GM23338 (cell line): ENCODE data around the gene RCBTB1. TPM values are rescaled to one million over a fixed set of nuclear protein-coding genes. Genes with fewer than 3 reads are reported as not detected.

ENCODE experiments used
- ATAC-seq: fragments of 200-7000 bp; cut with Tn5 transposase; 3 replicates; pipeline ENCODE4 v1.9.1; 2020
- DNase-seq: peaks from one replicate; pipeline ENCODE4 v3.0.0-alpha.2; 2015; ENCODE audit warnings: low spot score
- H2AFZ ChIP-seq: fragments of 200-600 bp; sonication (generic); 2 replicates; pipeline ENCODE4 v1.8.0; 2016; ENCODE audit warnings: antibody characterized with exemption, mild to moderate bottlenecking, moderate library complexity
- H3F3A ChIP-seq: fragments of 200-600 bp; sonication (generic); replicated peaks from 2 replicates; pipeline ENCODE4 v1.8.0; 2017; ENCODE audit warnings: antibody characterized with exemption, mixed run types, low read depth
- H3K27ac ChIP-seq: fragments of 200-600 bp; sonication (generic); 2 replicates; pipeline ENCODE4 v1.6.1; 2016; ENCODE audit warnings: low read depth
- H3K27me3 ChIP-seq: fragments of 200-600 bp; sonication (generic); 2 replicates; pipeline ENCODE4 v1.8.0; 2016; ENCODE audit warnings: mild to moderate bottlenecking, mixed run types, moderate library complexity; ENCODE audit not compliant: insufficient read depth
- H3K36me3 ChIP-seq: fragments of 200-600 bp; sonication (generic); 2 replicates; pipeline ENCODE4 v1.8.0; 2016; ENCODE audit warnings: mild to moderate bottlenecking; ENCODE audit not compliant: insufficient read depth
- H3K4me1 ChIP-seq: fragments of 200-600 bp; sonication (generic); 2 replicates; pipeline ENCODE4 v1.8.0; 2016; ENCODE audit warnings: mild to moderate bottlenecking, moderate library complexity; ENCODE audit not compliant: insufficient read depth
- H3K4me2 ChIP-seq: fragments of 200-600 bp; sonication (generic); 2 replicates; pipeline ENCODE4 v1.7.1; 2017; ENCODE audit warnings: mixed run types
- H3K4me3 ChIP-seq: fragments of 200-600 bp; sonication (generic); 2 replicates; pipeline ENCODE4 v1.6.1; 2016; ENCODE audit warnings: mixed run types
- H3K79me2 ChIP-seq: fragments of 200-600 bp; sonication (generic); replicated peaks from 2 replicates; pipeline ENCODE4 v1.8.0; 2017; ENCODE audit warnings: mild to moderate bottlenecking; ENCODE audit not compliant: insufficient read depth
- H3K9me2 ChIP-seq: fragments of 200-600 bp; sonication (generic); 2 replicates; pipeline ENCODE4 v1.8.0; 2017; ENCODE audit not compliant: insufficient read depth
- H4K20me1 ChIP-seq: fragments of 200-600 bp; sonication (generic); replicated peaks from 2 replicates; pipeline ENCODE4 v1.8.0; 2017; ENCODE audit warnings: mild to moderate bottlenecking; ENCODE audit not compliant: insufficient read depth
- H3K27ac Mint-ChIP-seq: 2 replicates; pipeline ENCODE4 v1.8.0; 2020; ENCODE audit warnings: inconsistent platforms, mild to moderate bottlenecking, moderate library complexity, mixed read lengths
- H3K27me3 Mint-ChIP-seq: 3 replicates; pipeline ENCODE4 v1.8.0; 2022; ENCODE audit warnings: low read depth, mild to moderate bottlenecking, moderate library complexity, mixed read lengths, inconsistent platforms; ENCODE audit not compliant: insufficient read depth, poor library complexity
- H3K36me3 Mint-ChIP-seq: 3 replicates; pipeline ENCODE4 v1.8.0; 2021; ENCODE audit warnings: low read depth, mild to moderate bottlenecking, inconsistent platforms, moderate library complexity, mixed read lengths
- H3K4me1 Mint-ChIP-seq: 3 replicates; pipeline ENCODE4 v1.8.0; 2020; ENCODE audit warnings: mild to moderate bottlenecking, inconsistent platforms, mixed read lengths
- H3K4me3 Mint-ChIP-seq: 3 replicates; pipeline ENCODE4 v1.8.0; 2021; ENCODE audit warnings: moderate library complexity, mild to moderate bottlenecking, inconsistent platforms, mixed read lengths
- H3K9me3 Mint-ChIP-seq: 3 replicates; pipeline ENCODE4 v1.8.0; 2020; ENCODE audit warnings: moderate library complexity, mild to moderate bottlenecking, inconsistent platforms, mixed read lengths
- JUNB ChIP-seq: IDR thresholded peaks from one replicate; pipeline ENCODE4 v1.6.1; 2016; ENCODE audit warnings: antibody characterized with exemption; ENCODE audit not compliant: unreplicated experiment
- NANOG ChIP-seq: IDR thresholded peaks from 2 replicates; pipeline ENCODE4 v1.6.1; 2016; ENCODE audit warnings: antibody characterized with exemption, borderline replicate concordance
- POLR2AphosphoS5 ChIP-seq: IDR thresholded peaks from 2 replicates; pipeline ENCODE4 v1.6.1; 2016; ENCODE audit warnings: antibody characterized with exemption, low read depth
- ZNF331 ChIP-seq: fragments of 250-450 bp; sonication (Bioruptor Pico); IDR thresholded peaks from 2 replicates; pipeline ENCODE4 v1.5.0; 2020; ENCODE audit warnings: low read depth, mild to moderate bottlenecking, moderate library complexity
- polyA plus RNA-seq: library from polyadenylated mRNA; unstranded; fragments of >200 nt; fragmentation: Nextera tagmentation; extraction: Ambion mirVana; gene quantifications from 2 replicates; pipeline ENCODE4 v1.2.1, GENCODE V29; 2016
- total RNA-seq: library from RNA; depleted of rRNA; stranded (reverse); fragments of >200 nt; shearing (Covaris generic); gene quantifications from 2 replicates; pipeline ENCODE4 v1.2.3, GENCODE V29; 2014
- TF ChIP-seq, protein P1 (sequence below), 2 experiments: fragments of 200-600 bp in 1 of 2; sonication (generic) in 1 of 2; conservative IDR thresholded peaks; 2 replicates each; pipeline versions ENCODE4 v1.5.1 to v1.6.1; 2016 to 2017; ENCODE audit warnings: antibody characterized with exemption in 2 of 2, low read depth in 2 of 2, mild to moderate bottlenecking in 2 of 2, moderate library complexity in 1 of 2
- TF ChIP-seq, protein P2 (sequence below): IDR thresholded peaks from 2 replicates; pipeline ENCODE4 v1.6.1; 2016; ENCODE audit warnings: antibody characterized with exemption
- TF ChIP-seq, protein P3 (sequence below): fragments of 250-450 bp; sonication (Bioruptor Pico); IDR thresholded peaks from 2 replicates; pipeline ENCODE4 v1.5.0; 2020; ENCODE audit warnings: mild to moderate bottlenecking, moderate library complexity

The RCBTB1 gene
- total and polyA plus RNA-seq, 2 experiments from 2014 or later, result 10.8 to 33.5 TPM

DNA sequence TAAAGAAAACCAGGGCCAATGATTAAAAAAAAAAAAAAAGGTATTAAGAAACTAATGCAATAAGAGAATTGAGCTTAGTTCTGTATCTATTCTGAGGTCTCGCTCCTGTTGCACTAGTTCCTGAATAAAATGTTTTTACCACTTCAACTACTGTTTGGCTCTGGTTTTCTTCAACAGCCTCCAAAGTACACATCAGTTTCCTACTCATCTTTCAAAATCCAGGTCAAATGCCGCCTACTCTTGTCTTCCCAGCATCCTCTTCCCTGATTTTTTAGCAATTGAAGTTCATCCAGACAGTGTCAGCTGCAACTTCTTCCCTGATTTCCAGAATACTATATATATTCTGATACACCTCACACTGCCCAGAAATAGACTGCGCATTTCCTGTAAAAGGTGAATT, 1.4 kb upstream of the RCBTB1 start (continued):
- TF ChIP-seq, protein P1, sequence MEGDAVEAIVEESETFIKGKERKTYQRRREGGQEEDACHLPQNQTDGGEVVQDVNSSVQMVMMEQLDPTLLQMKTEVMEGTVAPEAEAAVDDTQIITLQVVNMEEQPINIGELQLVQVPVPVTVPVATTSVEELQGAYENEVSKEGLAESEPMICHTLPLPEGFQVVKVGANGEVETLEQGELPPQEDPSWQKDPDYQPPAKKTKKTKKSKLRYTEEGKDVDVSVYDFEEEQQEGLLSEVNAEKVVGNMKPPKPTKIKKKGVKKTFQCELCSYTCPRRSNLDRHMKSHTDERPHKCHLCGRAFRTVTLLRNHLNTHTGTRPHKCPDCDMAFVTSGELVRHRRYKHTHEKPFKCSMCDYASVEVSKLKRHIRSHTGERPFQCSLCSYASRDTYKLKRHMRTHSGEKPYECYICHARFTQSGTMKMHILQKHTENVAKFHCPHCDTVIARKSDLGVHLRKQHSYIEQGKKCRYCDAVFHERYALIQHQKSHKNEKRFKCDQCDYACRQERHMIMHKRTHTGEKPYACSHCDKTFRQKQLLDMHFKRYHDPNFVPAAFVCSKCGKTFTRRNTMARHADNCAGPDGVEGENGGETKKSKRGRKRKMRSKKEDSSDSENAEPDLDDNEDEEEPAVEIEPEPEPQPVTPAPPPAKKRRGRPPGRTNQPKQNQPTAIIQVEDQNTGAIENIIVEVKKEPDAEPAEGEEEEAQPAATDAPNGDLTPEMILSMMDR (conservative IDR thresholded peaks at IDR 0.05; ENCODE audit: low read depth in 2 of 2), result no peak
- TF ChIP-seq, protein P2, sequence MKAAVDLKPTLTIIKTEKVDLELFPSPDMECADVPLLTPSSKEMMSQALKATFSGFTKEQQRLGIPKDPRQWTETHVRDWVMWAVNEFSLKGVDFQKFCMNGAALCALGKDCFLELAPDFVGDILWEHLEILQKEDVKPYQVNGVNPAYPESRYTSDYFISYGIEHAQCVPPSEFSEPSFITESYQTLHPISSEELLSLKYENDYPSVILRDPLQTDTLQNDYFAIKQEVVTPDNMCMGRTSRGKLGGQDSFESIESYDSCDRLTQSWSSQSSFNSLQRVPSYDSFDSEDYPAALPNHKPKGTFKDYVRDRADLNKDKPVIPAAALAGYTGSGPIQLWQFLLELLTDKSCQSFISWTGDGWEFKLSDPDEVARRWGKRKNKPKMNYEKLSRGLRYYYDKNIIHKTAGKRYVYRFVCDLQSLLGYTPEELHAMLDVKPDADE, result no peak
- TF ChIP-seq POLR2AphosphoS5 (no peak), ZNF331 (CRISPR knock-in tag) (no peak)

DNA sequence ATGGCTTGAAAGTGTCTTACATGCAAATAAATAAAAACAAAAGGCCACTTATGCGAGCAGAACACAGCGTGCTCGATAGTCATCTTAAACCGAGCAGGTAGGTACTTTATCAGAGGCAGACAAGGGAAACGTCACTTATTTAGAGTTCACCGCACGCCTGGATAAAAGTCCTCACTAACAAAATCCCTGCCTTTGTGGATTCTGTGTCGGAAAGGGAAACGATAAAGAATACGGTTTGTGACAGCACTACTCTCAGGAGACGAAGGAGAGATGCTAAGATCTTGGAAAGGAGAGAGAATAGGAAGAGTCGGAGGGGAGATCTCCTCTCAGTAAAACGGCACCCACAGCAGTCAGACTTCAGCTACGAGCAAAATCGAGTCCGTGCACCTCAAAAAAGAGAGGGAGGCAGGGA, 581 bp downstream of the RCBTB1 start:
- H3K36me3 Mint-ChIP-seq, result peaks cover 12% of the 10 kb centered on the region; the same call in 2 of the 3 replicates
- H3K27me3 Mint-ChIP-seq, result peaks cover 6% of the 10 kb centered on the region
- Histone ChIP-seq H4K20me1 (no peaks in the 10 kb centered on the region; the same call in 1 of the 2 replicates), H3K4me2 (peak overlapping the region; percentile 94), H3K27me3 (peaks cover 9% of the 10 kb centered on the region; the same call in 1 of the 2 replicates), H3K79me2 (peaks cover 30% of the 10 kb centered on the region), H3F3A (0 out of 2 replicates have a peak, but pooled peaks cover 4% of the 10 kb centered on the region), H3K36me3 (peaks cover 6% of the 10 kb centered on the region), H2AFZ (peak overlapping the region; percentile 99), H3K4me3 (peak overlapping the region; percentile 88), H3K27ac (no peak overlapping the region), H3K4me1 (peaks cover 18% of the 10 kb centered on the region), H3K9me2 (no peaks in the 10 kb centered on the region)
- ATAC-seq (peak; percentile 2; the same call in 1 of the 3 replicates), DNase-seq (peak; percentile 31)
- peaks cover 15% of the 10 kb centered on the region; the same call in 2 of the 3 replicates for H3K4me1 Mint-ChIP-seq
- no peaks in the 10 kb centered on the region for H3K9me3 Mint-ChIP-seq
- H3K27ac Mint-ChIP-seq, result no peak overlapping the region
- peak overlapping the region; percentile 86 for H3K4me3 Mint-ChIP-seq
- TF ChIP-seq JUNB, result no peak
- TF ChIP-seq, protein P2, result no peak
- no peak for TF ChIP-seq POLR2AphosphoS5
- TF ChIP-seq, protein P1 (conservative IDR thresholded peaks at IDR 0.05; ENCODE audit: low read depth in 2 of 2), result no peak
- TF ChIP-seq, protein P3, sequence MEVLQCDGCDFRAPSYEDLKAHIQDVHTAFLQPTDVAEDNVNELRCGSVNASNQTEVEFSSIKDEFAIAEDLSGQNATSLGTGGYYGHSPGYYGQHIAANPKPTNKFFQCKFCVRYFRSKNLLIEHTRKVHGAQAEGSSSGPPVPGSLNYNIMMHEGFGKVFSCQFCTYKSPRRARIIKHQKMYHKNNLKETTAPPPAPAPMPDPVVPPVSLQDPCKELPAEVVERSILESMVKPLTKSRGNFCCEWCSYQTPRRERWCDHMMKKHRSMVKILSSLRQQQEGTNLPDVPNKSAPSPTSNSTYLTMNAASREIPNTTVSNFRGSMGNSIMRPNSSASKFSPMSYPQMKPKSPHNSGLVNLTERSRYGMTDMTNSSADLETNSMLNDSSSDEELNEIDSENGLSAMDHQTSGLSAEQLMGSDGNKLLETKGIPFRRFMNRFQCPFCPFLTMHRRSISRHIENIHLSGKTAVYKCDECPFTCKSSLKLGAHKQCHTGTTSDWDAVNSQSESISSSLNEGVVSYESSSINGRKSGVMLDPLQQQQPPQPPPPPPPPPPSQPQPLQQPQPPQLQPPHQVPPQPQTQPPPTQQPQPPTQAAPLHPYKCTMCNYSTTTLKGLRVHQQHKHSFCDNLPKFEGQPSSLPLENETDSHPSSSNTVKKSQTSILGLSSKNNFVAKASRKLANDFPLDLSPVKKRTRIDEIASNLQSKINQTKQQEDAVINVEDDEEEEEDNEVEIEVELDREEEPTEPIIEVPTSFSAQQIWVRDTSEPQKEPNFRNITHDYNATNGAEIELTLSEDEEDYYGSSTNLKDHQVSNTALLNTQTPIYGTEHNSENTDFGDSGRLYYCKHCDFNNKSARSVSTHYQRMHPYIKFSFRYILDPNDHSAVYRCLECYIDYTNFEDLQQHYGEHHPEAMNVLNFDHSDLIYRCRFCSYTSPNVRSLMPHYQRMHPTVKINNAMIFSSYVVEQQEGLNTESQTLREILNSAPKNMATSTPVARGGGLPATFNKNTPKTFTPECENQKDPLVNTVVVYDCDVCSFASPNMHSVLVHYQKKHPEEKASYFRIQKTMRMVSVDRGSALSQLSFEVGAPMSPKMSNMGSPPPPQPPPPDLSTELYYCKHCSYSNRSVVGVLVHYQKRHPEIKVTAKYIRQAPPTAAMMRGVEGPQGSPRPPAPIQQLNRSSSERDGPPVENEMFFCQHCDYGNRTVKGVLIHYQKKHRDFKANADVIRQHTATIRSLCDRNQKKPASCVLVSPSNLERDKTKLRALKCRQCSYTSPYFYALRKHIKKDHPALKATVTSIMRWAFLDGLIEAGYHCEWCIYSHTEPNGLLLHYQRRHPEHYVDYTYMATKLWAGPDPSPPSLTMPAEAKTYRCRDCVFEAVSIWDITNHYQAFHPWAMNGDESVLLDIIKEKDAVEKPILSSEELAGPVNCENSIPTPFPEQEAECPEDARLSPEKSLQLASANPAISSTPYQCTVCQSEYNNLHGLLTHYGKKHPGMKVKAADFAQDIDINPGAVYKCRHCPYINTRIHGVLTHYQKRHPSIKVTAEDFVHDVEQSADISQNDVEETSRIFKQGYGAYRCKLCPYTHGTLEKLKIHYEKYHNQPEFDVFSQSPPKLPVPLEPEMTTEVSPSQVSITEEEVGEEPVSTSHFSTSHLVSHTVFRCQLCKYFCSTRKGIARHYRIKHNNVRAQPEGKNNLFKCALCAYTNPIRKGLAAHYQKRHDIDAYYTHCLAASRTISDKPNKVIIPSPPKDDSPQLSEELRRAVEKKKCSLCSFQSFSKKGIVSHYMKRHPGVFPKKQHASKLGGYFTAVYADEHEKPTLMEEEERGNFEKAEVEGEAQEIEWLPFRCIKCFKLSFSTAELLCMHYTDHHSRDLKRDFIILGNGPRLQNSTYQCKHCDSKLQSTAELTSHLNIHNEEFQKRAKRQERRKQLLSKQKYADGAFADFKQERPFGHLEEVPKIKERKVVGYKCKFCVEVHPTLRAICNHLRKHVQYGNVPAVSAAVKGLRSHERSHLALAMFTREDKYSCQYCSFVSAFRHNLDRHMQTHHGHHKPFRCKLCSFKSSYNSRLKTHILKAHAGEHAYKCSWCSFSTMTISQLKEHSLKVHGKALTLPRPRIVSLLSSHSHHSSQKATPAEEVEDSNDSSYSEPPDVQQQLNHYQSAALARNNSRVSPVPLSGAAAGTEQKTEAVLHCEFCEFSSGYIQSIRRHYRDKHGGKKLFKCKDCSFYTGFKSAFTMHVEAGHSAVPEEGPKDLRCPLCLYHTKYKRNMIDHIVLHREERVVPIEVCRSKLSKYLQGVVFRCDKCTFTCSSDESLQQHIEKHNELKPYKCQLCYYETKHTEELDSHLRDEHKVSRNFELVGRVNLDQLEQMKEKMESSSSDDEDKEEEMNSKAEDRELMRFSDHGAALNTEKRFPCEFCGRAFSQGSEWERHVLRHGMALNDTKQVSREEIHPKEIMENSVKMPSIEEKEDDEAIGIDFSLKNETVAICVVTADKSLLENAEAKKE (CRISPR knock-in tag), result no peak
- TF ChIP-seq ZNF331 (CRISPR knock-in tag), result no peak
- no peak for TF ChIP-seq NANOG
